ENCODE data around the gene UGT1A1. TPM values are rescaled to one million over a fixed set of nuclear protein-coding genes. Genes with fewer than 3 reads are reported as not detected.
"Not testable (repeated sequence)": the region's sequence is repeated elsewhere in the genome, so short reads cannot be mapped to it uniquely, and the experiment has no call there.

UGT1A1 gene
- total RNA-seq, 1 experiment from 2014 or later = not detected

DNA sequence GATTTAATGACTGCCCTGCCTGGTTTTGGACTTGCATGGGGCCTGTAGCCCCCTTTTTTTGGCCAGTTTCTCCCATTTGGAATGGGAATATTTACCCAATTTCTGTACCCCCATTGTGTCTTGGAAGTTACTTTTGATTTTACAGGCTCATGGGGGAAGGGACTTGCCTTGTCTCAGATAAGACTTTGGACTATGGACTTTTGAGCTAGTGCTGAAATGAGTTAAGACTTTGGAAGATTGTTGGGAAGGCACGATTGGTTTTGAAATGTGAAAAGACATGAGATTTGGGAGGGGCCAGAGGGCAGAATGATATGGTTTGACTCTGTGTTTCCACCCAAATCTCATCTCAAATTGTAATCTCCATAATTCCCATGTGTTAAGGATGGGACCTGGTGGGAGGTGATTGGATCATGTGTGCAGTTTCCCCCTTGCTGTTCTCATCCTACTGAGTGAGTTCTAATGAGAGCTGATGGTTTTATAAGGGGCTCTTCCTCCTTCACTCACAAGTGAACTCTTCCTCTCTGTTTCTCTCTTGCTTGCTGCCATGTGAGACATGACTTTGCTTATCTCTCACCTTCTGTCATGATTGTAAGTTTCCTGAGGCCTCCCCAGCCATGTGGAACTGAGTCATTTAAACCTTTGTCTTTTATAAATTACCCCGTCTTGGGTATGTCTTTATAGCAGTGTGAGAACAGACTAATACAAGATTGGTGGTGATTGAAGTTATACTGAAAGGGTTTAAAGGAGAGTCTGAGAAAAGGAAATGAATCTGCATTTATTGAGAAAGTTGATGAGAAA is 8.7 kb upstream of the UGT1A1 start:
- in situ Hi-C loops (cut with HindIII; ENCODE audit: low pct_unique_long_range_greater_than_20kb, low sequenced_read_pairs); DNase-seq (ENCODE audit: low read depth, low spot score): not testable (repeated sequence)

GRCh38 chr2:233754872-233755611 is 5.0 kb upstream of the UGT1A1 start:
- in situ Hi-C loops (cut with HindIII; ENCODE audit: low pct_unique_long_range_greater_than_20kb, low sequenced_read_pairs) = no loop called here
- DNase-seq (ENCODE audit: low read depth, low spot score) = no peak

DNA sequence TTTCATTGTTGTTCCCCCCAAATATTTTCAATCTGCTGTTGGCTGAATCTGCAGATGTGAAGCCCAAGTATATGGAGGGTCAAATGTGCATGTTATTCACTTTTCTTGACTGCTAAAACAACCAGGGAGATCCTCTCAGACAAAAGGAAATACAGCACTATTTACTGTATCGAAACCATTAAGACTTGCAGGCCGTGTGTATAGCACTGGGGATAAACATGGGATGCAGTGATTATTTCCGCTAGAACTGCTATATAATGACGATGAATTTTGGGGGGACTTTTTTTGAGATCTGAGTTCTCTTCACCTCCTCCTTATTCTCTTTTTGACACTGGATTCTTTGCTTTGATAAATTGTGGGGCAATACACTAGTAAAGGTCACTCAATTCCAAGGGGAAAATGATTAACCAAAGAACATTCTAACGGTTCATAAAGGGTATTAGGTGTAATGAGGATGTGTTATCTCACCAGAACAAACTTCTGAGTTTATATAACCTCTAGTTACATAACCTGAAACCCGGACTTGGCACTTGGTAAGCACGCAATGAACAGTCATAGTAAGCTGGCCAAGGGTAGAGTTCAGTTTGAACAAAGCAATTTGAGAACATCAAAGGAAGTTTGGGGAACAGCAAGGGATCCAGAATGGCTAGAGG is 3.5 kb upstream of the UGT1A1 start:
- no peak for DNase-seq (ENCODE audit: low read depth, low spot score)
- in situ Hi-C loops (cut with HindIII; ENCODE audit: low pct_unique_long_range_greater_than_20kb, low sequenced_read_pairs) = no loop called here

GRCh38 chr2:233758141-233758540 is 1.9 kb upstream of the UGT1A1 start:
- in situ Hi-C loops (cut with HindIII; ENCODE audit: low pct_unique_long_range_greater_than_20kb, low sequenced_read_pairs) = no loop called here
- no peak for DNase-seq (ENCODE audit: low read depth, low spot score)

DNA sequence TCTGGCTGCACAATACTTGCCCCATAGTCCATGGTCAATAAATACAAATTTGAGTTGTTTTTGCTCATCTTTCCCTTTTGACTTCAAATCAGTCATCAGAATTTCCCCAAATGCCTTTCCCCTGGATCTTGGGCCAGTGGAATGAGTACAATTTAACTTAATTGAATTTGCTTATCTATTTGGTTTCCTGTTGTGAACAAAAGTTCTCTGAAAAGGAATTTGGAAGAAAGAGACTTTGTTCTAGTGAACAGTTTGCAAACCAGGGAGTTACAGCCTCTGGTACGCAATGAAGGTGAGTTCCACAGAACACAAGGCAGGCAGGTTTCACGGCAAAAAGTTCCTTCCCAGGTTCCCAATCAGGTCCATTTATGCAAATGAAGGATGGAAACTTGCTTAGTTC is 1.2 kb upstream of the UGT1A1 start:
- in situ Hi-C loops (cut with HindIII; ENCODE audit: low pct_unique_long_range_greater_than_20kb, low sequenced_read_pairs) = no loop called here
- DNase-seq (ENCODE audit: low read depth, low spot score) = no peak

GRCh38 chr2:233761040-233761769 is 1.1 kb downstream of the UGT1A1 start:
- in situ Hi-C loops (cut with HindIII; ENCODE audit: low pct_unique_long_range_greater_than_20kb, low sequenced_read_pairs) = no loop called here
- DNase-seq (ENCODE audit: low read depth, low spot score) = no peak

GRCh38 chr2:233764264-233764663 is 4.2 kb downstream of the UGT1A1 start:
- no peak for DNase-seq (ENCODE audit: low read depth, low spot score)
- in situ Hi-C loops (cut with HindIII; ENCODE audit: low pct_unique_long_range_greater_than_20kb, low sequenced_read_pairs) = no loop called here

- DNase-seq (ENCODE audit: low read depth, low spot score) = no peak
- in situ Hi-C loops (cut with HindIII; ENCODE audit: low pct_unique_long_range_greater_than_20kb, low sequenced_read_pairs) = no loop called here
Measured at GRCh38 chr2:233764761-233765160, 4.7 kb downstream of the UGT1A1 start.

DNA sequence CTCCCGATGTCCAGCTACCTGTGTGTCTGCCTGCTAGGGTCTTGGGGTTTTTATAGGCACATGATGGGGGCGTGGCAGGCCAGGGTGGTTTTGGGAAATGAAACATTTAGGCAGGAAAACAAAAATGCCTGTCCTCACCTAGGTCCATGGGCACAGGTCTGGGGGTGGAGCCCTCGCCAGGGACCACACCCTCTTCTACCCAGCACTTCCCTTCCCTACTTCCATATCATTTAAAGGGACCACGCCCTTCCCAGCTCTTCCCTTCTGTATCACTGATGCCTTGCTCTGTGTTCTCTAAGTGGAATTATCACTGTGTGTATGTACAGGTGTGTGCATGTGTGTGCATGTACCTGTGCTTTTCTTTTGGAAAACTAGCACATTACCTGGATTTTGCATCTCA is 6.3 kb downstream of the UGT1A1 start:
- DNase-seq (ENCODE audit: low read depth, low spot score) = no peak
- in situ Hi-C loops (cut with HindIII; ENCODE audit: low pct_unique_long_range_greater_than_20kb, low sequenced_read_pairs) = no loop called here

- in situ Hi-C loops (cut with HindIII; ENCODE audit: low pct_unique_long_range_greater_than_20kb, low sequenced_read_pairs) = no loop called here
- DNase-seq (ENCODE audit: low read depth, low spot score) = no peak
Measured at GRCh38 chr2:233768076-233768475, 8.0 kb downstream of the UGT1A1 start.

DNA sequence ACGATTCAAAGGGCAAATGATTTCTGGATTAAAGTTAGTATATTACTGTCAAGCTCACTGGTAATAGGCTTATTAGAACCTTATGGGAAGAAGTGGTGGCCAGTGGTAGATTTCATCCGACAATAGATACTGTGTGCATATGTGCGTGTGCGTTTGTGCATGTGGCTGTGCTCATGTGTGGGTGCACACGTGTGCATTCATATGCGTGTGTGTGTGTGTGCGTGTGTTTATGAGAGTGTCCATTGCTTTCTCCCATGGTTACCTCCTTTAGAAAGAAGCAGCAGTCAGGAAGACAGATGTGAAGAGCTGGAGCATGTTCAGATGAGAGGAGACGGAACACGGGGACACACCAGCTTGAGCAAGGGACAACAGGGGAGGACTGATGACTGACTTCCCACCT is 9.2 kb downstream of the UGT1A1 start:
- in situ Hi-C loops (cut with HindIII; ENCODE audit: low pct_unique_long_range_greater_than_20kb, low sequenced_read_pairs) = no loop called here
- DNase-seq (ENCODE audit: low read depth, low spot score) = no peak

DNA sequence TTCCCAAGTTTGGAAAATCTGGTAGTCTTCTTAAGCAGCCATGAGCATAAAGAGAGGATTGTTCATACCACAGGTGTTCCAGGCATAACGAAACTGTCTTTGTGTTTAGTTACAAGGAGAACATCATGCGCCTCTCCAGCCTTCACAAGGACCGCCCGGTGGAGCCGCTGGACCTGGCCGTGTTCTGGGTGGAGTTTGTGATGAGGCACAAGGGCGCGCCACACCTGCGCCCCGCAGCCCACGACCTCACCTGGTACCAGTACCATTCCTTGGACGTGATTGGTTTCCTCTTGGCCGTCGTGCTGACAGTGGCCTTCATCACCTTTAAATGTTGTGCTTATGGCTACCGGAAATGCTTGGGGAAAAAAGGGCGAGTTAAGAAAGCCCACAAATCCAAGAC is 12.1 kb downstream of the UGT1A1 start:
- DNase-seq (ENCODE audit: low read depth, low spot score) = no peak
- in situ Hi-C loops (cut with HindIII; ENCODE audit: low pct_unique_long_range_greater_than_20kb, low sequenced_read_pairs) = no loop called here

- no peak for DNase-seq (ENCODE audit: low read depth, low spot score)
- in situ Hi-C loops (cut with HindIII; ENCODE audit: low pct_unique_long_range_greater_than_20kb, low sequenced_read_pairs) = no loop called here
Measured at GRCh38 chr2:233772583-233772982, 12.5 kb downstream of the UGT1A1 start.

DNA sequence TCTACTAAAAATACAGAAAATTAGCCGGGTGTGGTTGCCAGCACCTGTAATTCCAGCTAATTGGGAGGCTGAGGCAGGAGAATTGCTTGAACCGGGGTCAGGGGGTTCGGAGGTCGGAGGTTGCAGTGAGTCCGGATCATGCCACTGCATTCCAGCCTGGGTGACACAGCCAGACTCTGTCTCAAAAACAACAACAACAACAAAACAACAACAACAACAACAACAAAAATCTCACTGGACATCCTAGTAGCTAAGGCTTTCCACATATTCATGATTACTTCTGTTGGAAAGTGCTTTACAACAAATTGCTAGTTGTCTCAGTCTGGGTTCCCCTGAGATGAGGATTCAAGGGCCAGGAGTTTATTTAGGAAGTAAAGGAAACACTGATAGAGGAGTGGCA is 13.8 kb downstream of the UGT1A1 start:
- no peak for DNase-seq (ENCODE audit: low read depth, low spot score)
- in situ Hi-C loops (cut with HindIII; ENCODE audit: low pct_unique_long_range_greater_than_20kb, low sequenced_read_pairs) = no loop called here

GRCh38 chr2:233775414-233775813 is 15.3 kb downstream of the UGT1A1 start:
- peak; percentile 14 for DNase-seq (ENCODE audit: low read depth, low spot score)
- in situ Hi-C loops (cut with HindIII; ENCODE audit: low pct_unique_long_range_greater_than_20kb, low sequenced_read_pairs) = no loop called here

DNA sequence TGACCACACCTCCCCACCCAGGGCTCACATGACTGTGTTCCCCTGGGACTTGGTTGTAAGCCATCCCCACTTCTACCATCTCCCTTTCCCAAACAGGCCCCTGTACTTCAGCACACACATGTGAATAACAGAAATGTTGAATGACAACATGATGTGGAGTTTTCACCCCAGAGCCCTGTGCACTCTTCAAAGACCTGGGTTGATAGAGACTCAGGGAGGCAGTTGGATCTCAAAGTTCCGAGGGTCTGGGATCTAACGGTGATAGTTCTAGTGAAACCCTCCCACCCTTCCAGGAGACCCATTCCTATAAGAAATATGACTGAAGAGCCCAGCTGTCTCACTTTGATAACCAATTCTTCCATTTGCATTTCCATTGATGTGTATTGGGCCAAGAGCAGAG is 18.0 kb downstream of the UGT1A1 start, which contains the start of gene MROH2A:
MROH2A (plus strand) TSS at position 301 of the 400 bp plus-strand sequence. CDS start 1,029 bp downstream, outside the sequence.
- in situ Hi-C loops (cut with HindIII; ENCODE audit: low pct_unique_long_range_greater_than_20kb, low sequenced_read_pairs) = no loop called here
- DNase-seq (ENCODE audit: low read depth, low spot score) = no peak

DNA sequence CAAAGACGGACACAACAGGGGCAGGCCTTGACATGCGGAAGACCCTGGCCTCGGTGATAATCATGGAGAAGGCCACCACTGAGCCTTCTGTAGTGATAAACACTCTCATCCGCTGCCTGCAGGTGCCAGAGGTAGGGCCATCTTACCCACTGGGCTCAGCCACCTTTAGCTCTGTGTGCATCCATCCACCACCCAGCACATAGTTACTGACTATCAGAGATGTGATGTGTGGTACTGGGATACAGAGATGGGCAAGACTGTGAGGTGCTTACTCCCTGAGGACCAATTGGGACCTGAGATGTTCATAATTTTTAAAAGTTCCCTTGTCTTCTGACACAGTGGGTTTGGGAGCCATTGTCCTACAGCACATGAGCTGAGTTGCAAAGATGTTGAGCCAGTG is 19.7 kb downstream of the UGT1A1 start:
- in situ Hi-C loops (cut with HindIII; ENCODE audit: low pct_unique_long_range_greater_than_20kb, low sequenced_read_pairs) = no loop called here
- DNase-seq (ENCODE audit: low read depth, low spot score) = no peak

DNA sequence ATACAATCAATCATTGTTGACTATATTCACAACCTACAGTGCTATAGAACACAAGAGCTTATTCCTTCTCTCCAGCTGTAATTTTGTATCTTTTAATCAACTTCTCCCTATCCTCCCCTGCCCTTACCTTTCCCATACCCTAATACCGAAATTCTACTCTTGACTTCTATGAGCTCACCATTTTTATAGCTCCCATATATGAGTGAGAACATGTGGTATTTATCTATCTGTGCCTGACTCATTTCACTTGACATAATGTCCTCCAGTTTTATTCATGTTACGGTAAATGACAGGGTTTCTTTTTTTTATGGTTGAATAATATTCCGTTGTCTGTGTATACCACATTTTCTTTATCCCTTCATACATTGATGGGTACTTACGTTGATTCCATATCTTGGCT is 20.7 kb downstream of the UGT1A1 start:
- in situ Hi-C loops (cut with HindIII; ENCODE audit: low pct_unique_long_range_greater_than_20kb, low sequenced_read_pairs) = no loop called here
- DNase-seq (ENCODE audit: low read depth, low spot score) = no peak

All from SK-MEL-5 (cell line).